ENCODE measurements around the gene VAPA. TPM values are rescaled to one million over a fixed set of nuclear protein-coding genes. Genes with fewer than 3 reads are reported as not detected.

The VAPA gene
- total and polyA plus RNA-seq, 9 of the 15 experiments (the other 6 are each of a cell fraction or from before 2014, with no cell fraction given): 219 to 902 (median 526) TPM

DNA sequence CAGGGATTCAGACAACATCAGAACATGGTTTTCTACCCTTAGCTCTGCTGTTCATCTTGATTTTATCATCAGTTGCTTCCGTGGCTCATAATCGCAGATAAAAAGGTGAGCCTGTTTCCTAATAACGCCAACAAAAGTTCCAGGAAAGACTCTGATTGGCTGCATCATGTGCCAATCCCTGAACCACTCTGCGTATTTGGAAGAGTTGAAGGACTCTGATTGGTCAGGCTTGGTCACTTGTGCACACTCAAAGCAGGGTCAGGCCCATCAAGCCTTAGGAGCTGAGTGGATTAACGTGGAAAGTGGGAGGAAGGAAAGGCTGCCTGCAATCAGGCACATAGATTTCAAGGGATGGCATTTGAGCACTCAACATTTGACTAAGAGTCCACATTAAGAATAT lies 16.7 kb upstream of the VAPA start (continued):
- peak; percentile 11 for TF ChIP-seq RBM25 (IDR thresholded peaks at IDR 0.05; ENCODE audit: low read depth, low read length, severe bottlenecking)
- TF ChIP-seq, protein P1, sequence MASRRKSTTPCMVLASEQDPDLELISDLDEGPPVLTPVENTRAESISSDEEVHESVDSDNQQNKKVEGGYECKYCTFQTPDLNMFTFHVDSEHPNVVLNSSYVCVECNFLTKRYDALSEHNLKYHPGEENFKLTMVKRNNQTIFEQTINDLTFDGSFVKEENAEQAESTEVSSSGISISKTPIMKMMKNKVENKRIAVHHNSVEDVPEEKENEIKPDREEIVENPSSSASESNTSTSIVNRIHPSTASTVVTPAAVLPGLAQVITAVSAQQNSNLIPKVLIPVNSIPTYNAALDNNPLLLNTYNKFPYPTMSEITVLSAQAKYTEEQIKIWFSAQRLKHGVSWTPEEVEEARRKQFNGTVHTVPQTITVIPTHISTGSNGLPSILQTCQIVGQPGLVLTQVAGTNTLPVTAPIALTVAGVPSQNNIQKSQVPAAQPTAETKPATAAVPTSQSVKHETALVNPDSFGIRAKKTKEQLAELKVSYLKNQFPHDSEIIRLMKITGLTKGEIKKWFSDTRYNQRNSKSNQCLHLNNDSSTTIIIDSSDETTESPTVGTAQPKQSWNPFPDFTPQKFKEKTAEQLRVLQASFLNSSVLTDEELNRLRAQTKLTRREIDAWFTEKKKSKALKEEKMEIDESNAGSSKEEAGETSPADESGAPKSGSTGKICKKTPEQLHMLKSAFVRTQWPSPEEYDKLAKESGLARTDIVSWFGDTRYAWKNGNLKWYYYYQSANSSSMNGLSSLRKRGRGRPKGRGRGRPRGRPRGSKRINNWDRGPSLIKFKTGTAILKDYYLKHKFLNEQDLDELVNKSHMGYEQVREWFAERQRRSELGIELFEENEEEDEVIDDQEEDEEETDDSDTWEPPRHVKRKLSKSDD (conservative IDR thresholded peaks at IDR 0.05; ENCODE audit: low read length): no peak
- no peak for TF ChIP-seq MAZ (CRISPR knock-in tag; conservative IDR thresholded peaks at IDR 0.05 in 1 of 2, IDR thresholded peaks at IDR 0.05 in 1 of 2)
- TF ChIP-seq ZBTB1 (CRISPR knock-in tag; IDR thresholded peaks at IDR 0.05; ENCODE audit: borderline replicate concordance, low read depth): no peak
- no peak for TF ChIP-seq NR2C2 (CRISPR knock-in tag; IDR thresholded peaks at IDR 0.05)
- no peak for TF ChIP-seq NR2C2 (tag; IDR thresholded peaks at IDR 0.05)
- TF ChIP-seq MTA3 (IDR thresholded peaks at IDR 0.05; ENCODE audit: borderline replicate concordance): no peak
- no peak for TF ChIP-seq NR2C1 (IDR thresholded peaks at IDR 0.05)
- peak; percentile 23; the same call in 1 of the 2 replicates for TF ChIP-seq NR2C1 (tag; IDR thresholded peaks at IDR 0.05)
- no peak for TF ChIP-seq HMGN3 (IDR thresholded peaks at IDR 0.05; ENCODE audit: borderline replicate concordance, extremely low read depth, insufficient read length, low read depth, low read length)
- TF ChIP-seq HDAC2 (IDR thresholded peaks at IDR 0.05): no peak
- no peak for TF ChIP-seq ARID2 (IDR thresholded peaks at IDR 0.05)
- TF ChIP-seq ZNF274 (IDR thresholded peaks at IDR 0.05; ENCODE audit: borderline replicate concordance, low read depth, low read length): no peak
- TF ChIP-seq, protein P2, sequence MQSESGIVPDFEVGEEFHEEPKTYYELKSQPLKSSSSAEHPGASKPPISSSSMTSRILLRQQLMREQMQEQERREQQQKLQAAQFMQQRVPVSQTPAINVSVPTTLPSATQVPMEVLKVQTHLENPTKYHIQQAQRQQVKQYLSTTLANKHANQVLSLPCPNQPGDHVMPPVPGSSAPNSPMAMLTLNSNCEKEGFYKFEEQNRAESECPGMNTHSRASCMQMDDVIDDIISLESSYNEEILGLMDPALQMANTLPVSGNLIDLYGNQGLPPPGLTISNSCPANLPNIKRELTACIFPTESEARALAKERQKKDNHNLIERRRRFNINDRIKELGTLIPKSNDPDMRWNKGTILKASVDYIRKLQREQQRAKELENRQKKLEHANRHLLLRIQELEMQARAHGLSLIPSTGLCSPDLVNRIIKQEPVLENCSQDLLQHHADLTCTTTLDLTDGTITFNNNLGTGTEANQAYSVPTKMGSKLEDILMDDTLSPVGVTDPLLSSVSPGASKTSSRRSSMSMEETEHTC (IDR thresholded peaks at IDR 0.05): no peak
- TF ChIP-seq FOXK2 (conservative IDR thresholded peaks at IDR 0.05 in 1 of 2, IDR thresholded peaks at IDR 0.05 in 1 of 2; ENCODE audit: low read depth in 2 of 2): no peak
- TF ChIP-seq MYC (IDR thresholded peaks at IDR 0.05; ENCODE audit: low read depth, low read length): no peak
- no peak for TF ChIP-seq MYC (CRISPR knock-in tag; IDR thresholded peaks at IDR 0.05; ENCODE audit: borderline replicate concordance, low read depth)
- TF ChIP-seq SP2 (IDR thresholded peaks at IDR 0.05; ENCODE audit: extremely low read depth, low read depth, low read length, poor library complexity, severe bottlenecking): peak; percentile 18
- TF ChIP-seq POLR3G (IDR thresholded peaks at IDR 0.05; ENCODE audit: extremely low read depth, insufficient read length, insufficient replicate concordance): no peak
- no peak for TF ChIP-seq SRSF9 (IDR thresholded peaks at IDR 0.05; ENCODE audit: borderline replicate concordance, low read depth, low read length)
- TF ChIP-seq FIP1L1 (IDR thresholded peaks at IDR 0.05; ENCODE audit: low read depth, low read length, poor library complexity, severe bottlenecking): no peak
- TF ChIP-seq, protein P3, sequence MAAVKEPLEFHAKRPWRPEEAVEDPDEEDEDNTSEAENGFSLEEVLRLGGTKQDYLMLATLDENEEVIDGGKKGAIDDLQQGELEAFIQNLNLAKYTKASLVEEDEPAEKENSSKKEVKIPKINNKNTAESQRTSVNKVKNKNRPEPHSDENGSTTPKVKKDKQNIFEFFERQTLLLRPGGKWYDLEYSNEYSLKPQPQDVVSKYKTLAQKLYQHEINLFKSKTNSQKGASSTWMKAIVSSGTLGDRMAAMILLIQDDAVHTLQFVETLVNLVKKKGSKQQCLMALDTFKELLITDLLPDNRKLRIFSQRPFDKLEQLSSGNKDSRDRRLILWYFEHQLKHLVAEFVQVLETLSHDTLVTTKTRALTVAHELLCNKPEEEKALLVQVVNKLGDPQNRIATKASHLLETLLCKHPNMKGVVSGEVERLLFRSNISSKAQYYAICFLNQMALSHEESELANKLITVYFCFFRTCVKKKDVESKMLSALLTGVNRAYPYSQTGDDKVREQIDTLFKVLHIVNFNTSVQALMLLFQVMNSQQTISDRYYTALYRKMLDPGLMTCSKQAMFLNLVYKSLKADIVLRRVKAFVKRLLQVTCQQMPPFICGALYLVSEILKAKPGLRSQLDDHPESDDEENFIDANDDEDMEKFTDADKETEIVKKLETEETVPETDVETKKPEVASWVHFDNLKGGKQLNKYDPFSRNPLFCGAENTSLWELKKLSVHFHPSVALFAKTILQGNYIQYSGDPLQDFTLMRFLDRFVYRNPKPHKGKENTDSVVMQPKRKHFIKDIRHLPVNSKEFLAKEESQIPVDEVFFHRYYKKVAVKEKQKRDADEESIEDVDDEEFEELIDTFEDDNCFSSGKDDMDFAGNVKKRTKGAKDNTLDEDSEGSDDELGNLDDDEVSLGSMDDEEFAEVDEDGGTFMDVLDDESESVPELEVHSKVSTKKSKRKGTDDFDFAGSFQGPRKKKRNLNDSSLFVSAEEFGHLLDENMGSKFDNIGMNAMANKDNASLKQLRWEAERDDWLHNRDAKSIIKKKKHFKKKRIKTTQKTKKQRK (IDR thresholded peaks at IDR 0.05; ENCODE audit: borderline replicate concordance, low read depth, low read length): no peak
